CD4-positive, alpha-beta T cell treated with Interferon alpha-2 for 1 hour (primary cell): ENCODE results near the gene VPS54.

Experiments used
- DNase-seq, 2 donors: peaks; one replicate each; pipeline ENCODE4 v3.0.0-alpha.2; 2020 to 2022

VPS54 gene

GRCh38 chr2:63894167-63894566 is 125.1 kb downstream of the VPS54 start:
- no peak for DNase-seq

- no peak for DNase-seq
Measured at GRCh38 chr2:63893163-63893562, 126.1 kb downstream of the VPS54 start.

DNA sequence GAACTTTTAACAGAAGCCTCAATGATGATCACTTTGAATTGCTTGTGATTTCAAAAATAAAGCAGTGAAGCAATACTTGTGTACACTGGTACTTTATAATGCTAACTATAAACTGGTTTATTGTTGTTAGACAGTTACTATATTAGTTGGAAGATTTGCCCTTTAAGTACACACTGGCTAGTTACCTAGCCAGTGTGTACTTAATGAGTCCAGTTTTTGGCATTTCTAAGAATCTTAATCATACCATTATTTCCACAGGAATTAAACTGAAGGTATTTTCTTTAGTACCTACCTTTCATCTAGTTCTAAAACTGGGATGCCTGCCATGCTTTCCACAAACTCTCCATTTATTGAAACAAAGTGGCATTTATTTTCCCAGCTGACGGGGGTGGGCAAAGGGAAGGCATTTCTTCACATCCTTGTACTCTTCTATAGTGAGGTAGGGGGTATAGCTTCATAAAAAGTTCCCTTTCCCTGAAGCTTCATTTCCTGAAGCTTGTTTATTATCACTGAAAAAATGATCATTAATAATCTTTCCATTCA is 127.7 kb downstream of the VPS54 start:
- no peak for DNase-seq

- DNase-seq = no peak
Measured at GRCh38 chr2:63890678-63891077, 128.6 kb downstream of the VPS54 start.

GRCh38 chr2:63888490-63889402 is 130.5 kb downstream of the VPS54 start:
- DNase-seq = peak; percentile 4 to 57

DNA sequence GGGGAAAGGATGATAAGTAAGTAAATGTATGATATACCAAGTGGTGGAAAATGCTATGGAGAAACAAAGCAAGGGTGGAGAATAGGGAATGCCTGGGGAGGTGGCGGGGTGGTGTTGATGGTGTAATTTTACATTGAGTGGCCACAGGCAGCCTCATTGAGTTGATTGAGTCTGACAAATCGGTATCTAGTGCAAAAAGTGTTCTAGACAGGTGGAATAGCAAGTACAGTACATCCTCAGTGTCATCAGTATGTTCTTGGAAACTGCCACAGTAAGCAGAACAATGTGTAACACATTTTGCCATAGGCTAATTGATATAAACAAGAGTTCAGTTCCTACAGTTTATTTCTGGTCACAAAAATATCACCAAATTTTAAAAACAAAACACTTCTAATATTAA is 131.2 kb downstream of the VPS54 start:
- DNase-seq = no peak

DNA sequence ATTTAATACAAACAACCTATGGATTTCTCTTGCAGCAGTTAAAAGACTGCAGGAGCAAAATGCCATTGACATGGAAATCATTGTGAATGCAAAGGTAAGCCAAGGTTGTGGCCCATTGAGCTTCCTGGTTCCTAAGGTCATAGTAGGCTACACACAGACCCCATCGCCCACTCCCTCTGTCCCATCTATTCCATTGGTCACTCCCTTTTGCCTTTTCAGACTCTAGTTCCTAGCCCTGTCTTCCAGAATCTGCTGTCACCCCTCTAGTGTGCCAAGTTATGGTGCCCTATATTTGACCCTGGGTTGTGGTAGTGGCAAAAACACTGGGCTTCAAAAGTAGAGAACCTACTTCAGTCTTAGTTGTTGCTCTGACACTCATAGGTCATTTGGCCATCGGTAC is 132.8 kb downstream of the VPS54 start:
- no peak for DNase-seq

DNA sequence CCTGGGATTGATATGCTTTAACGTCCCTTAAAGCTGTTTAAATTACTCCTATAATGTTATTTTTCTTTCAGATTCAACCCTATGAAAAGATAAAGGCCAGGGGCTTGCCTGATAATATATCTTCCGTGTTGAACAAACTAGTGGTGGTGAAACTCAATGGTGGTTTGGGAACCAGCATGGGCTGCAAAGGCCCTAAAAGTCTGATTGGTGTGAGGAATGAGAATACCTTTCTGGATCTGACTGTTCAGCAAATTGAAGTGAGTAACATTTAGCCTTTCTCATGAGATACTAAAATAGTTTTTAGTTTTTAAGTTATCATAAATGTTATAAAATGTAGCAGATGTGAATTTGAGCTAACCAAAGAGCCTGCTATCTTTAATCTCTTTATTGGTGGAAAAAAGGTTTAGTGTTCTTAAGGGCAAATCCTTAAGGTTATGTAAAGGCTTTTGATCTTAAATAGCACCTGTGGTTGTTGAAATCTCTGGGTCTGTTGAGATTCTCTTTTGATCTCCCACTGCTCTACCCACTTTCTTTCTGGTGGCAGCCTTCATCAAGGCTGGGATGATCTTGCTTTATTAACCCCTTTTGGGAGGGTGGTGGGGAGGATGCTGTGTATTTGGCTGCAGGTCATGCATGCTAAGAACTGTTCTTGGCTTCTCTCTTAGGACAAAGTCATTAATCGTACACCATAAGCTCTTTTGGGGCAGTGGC is 136.7 kb downstream of the VPS54 start:
- no peak for DNase-seq

GRCh38 chr2:63881205-63881604 is 138.0 kb downstream of the VPS54 start:
- no peak for DNase-seq

DNA sequence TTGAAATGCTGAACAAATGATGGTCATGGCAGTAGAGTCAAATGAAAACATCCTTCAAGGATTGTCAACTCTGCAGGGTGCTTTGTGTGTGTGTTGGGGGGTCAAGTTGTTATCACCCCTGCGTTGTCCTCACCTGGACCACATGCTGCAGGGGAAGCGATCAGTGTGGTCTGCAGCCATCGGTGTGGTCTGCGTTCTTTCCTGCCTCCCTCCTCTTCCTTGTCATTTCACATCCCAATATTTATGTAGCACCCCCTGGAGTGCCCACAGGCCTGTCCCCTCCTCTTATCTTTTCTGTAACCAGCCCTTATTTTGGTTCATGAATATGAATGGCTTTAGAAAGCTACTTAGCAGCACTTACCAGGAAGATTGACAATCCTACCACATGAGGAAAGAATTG is 138.6 kb downstream of the VPS54 start:
- DNase-seq = no peak

- no peak for DNase-seq
Measured at GRCh38 chr2:63879876-63880433, 139.3 kb downstream of the VPS54 start.

DNA sequence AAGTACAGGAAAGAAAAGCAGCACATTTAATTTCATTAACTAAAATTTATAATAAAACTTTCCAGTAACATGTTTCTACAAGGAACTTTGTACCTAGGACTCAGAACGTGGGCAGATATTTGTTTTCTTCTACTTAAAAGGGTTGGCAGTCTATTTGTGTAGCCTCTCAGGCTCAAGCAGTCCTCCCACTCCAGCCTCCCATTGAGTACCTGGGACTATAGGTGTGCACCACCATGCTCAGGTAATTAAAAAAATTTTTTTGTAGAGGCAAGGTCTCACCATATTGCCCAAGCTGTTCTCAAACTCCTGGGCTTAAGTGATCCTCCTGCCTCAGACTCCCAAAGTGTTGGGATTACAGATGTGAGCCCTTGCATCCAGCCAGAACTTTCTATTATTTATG is 140.7 kb downstream of the VPS54 start:
- DNase-seq = no peak

- DNase-seq = no peak
Measured at GRCh38 chr2:63876311-63876710, 142.9 kb downstream of the VPS54 start.

- DNase-seq = no peak
Measured at GRCh38 chr2:63875559-63876245, 143.5 kb downstream of the VPS54 start.

GRCh38 chr2:63875131-63875527 is 144.1 kb downstream of the VPS54 start:
- no peak for DNase-seq

DNA sequence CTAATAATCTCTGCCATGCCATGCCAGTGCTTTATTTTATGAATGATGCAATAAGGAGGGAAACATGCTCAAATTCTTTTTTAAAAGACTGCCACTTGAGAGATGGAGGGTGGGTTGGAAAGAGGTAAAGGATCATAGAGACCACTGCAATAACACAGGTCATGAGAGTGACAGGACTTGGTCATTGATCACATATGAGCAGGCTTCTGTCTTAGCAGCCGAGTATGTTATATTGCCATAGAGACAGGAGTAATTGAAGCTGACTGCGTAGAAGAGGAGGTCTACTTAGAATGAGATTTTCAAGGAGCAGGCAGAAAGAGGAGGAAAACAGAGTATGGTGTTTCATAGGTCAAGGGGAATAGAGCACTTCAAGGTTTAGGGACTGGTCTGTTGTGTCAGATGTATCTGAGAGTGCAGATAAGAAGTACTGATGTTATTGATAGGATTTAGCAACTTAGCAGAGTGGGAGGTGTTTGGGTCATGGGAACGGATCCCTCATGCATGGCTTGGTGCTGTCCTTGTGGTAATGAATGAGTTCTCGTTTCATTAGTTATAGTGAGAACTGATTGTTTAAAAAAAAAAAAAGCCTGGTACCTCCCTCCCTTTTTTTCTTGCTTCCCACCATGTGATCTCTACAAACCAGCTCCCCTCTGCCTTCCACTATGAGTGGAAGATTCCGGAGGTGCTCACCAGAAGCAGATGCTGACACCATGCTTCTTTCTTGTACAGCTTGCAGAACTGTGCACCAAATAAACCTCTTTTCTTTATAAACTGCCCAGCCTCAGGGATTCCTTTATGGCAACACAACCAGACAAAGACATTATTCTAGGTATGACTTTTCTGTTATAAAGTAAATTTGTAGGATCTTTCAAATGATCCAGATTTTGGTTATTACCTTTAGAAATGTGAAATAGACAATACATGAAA is 144.8 kb downstream of the VPS54 start:
- DNase-seq = no peak

- no peak for DNase-seq
Measured at GRCh38 chr2:63872571-63873328, 146.5 kb downstream of the VPS54 start.

GRCh38 chr2:63871864-63872263 is 147.4 kb downstream of the VPS54 start:
- DNase-seq = no peak

- no peak for DNase-seq
Measured at GRCh38 chr2:63870679-63871078, 148.5 kb downstream of the VPS54 start.

GRCh38 chr2:63866009-63866709 is 153.1 kb downstream of the VPS54 start:
- DNase-seq = peak in 1 of 2 donors; percentile 47
